H9 (cell line): ENCODE results near the gene BRWD1. TPM values are rescaled to one million over a fixed set of nuclear protein-coding genes. Genes with fewer than 3 reads are reported as not detected.
A peak's percentile ranks its signal among the peaks of the same experiment; 100 is the strongest.

Experiments
- DNase-seq: peaks from one replicate; pipeline ENCODE4 v3.0.0-alpha.2; 2017
- H2AFZ ChIP-seq: one replicate; pipeline ENCODE4 v1.6.1; 2013; ENCODE audit warnings: mild to moderate bottlenecking, low read length, control low read depth, moderate library complexity
- H2AK5ac ChIP-seq: 2 replicates; pipeline ENCODE4 v1.6.1; 2013; ENCODE audit warnings: low read length, control low read depth, mixed read lengths; ENCODE audit not compliant: insufficient read length
- H2BK120ac ChIP-seq: one replicate; pipeline ENCODE4 v1.6.1; 2013; ENCODE audit warnings: low read depth, mild to moderate bottlenecking, low read length, control low read depth, inconsistent platforms; ENCODE audit not compliant: poor library complexity, severe bottlenecking
- H2BK12ac ChIP-seq: 2 replicates; pipeline ENCODE4 v1.6.1; 2013; ENCODE audit warnings: low read length, control low read depth, mixed read lengths, low read depth; ENCODE audit not compliant: insufficient read length
- H2BK15ac ChIP-seq: 2 replicates; pipeline ENCODE4 v1.6.1; 2013; ENCODE audit warnings: low read depth, low read length, control low read depth
- H2BK20ac ChIP-seq: one replicate; pipeline ENCODE4 v1.6.1; 2013; ENCODE audit warnings: low read depth, mild to moderate bottlenecking, low read length, control low read depth, inconsistent platforms; ENCODE audit not compliant: poor library complexity, severe bottlenecking
- H2BK5ac ChIP-seq: 2 replicates; pipeline ENCODE4 v1.6.1; 2013; ENCODE audit warnings: low read length, control low read depth, mixed read lengths; ENCODE audit not compliant: insufficient read length
- H3K14ac ChIP-seq: 2 replicates; pipeline ENCODE4 v1.6.1; 2013; ENCODE audit warnings: low read length, control low read depth; ENCODE audit not compliant: insufficient read depth
- H3K18ac ChIP-seq: 2 replicates; pipeline ENCODE4 v1.6.1; 2013; ENCODE audit warnings: low read depth, mild to moderate bottlenecking, mixed read lengths, low read length, control low read depth; ENCODE audit not compliant: insufficient read length
- H3K23ac ChIP-seq: 2 replicates; pipeline ENCODE4 v1.6.1; 2013; ENCODE audit warnings: low read length, control low read depth, mixed read lengths, low read depth; ENCODE audit not compliant: insufficient read length
- H3K23me2 ChIP-seq: 2 replicates; pipeline ENCODE4 v1.6.1; 2013; ENCODE audit warnings: low read depth, mild to moderate bottlenecking, mixed read lengths, low read length, control low read depth; ENCODE audit not compliant: insufficient read length, poor library complexity, severe bottlenecking
- H3K27ac ChIP-seq: 2 replicates; pipeline ENCODE4 v1.5.1; 2013; ENCODE audit warnings: low read length, control low read depth, mixed read lengths, low read depth; ENCODE audit not compliant: insufficient read length
- H3K27me3 ChIP-seq: 2 replicates; pipeline ENCODE4 v1.6.1; 2013; ENCODE audit warnings: low read length, control low read depth, inconsistent platforms; ENCODE audit not compliant: insufficient read depth
- H3K4ac ChIP-seq: 2 replicates; pipeline ENCODE4 v1.6.1; 2013; ENCODE audit warnings: low read depth, mild to moderate bottlenecking, control low read depth, inconsistent platforms, low read length, moderate library complexity
- H3K4me1 ChIP-seq: 2 replicates; pipeline ENCODE4 v1.6.1; 2013; ENCODE audit warnings: low read length, control low read depth, inconsistent platforms; ENCODE audit not compliant: insufficient read depth
- H3K4me2 ChIP-seq: 2 replicates; pipeline ENCODE4 v1.6.1; 2013; ENCODE audit warnings: low read length, control low read depth, mixed read lengths; ENCODE audit not compliant: insufficient read length, insufficient read depth
- H3K56ac ChIP-seq: 2 replicates; pipeline ENCODE4 v1.6.1; 2013; ENCODE audit warnings: low read depth, mild to moderate bottlenecking, mixed read lengths, low read length, control low read depth; ENCODE audit not compliant: insufficient read length
- H3K79me1 ChIP-seq: 2 replicates; pipeline ENCODE4 v1.6.1; 2013; ENCODE audit warnings: low read depth, mild to moderate bottlenecking, moderate library complexity, low read length, control low read depth, inconsistent platforms; ENCODE audit not compliant: insufficient read depth, poor library complexity, severe bottlenecking
- H3K79me2 ChIP-seq: 2 replicates; pipeline ENCODE4 v1.6.1; 2013; ENCODE audit warnings: low read length, control low read depth, inconsistent platforms; ENCODE audit not compliant: insufficient read depth
- H3K9ac ChIP-seq: 2 replicates; pipeline ENCODE4 v1.6.1; 2013; ENCODE audit warnings: low read length, control low read depth, mixed read lengths; ENCODE audit not compliant: insufficient read length; ENCODE audit errors: extremely low read depth
- H3K9me3 ChIP-seq: one replicate; pipeline ENCODE4 v1.6.1; 2013; ENCODE audit warnings: low read depth, low read length, inconsistent platforms; ENCODE audit not compliant: control insufficient read depth
- H3T11ph ChIP-seq: one replicate; pipeline ENCODE4 v1.6.1; 2013; ENCODE audit warnings: mild to moderate bottlenecking, low read length, control low read depth, inconsistent platforms
- H4K20me1 ChIP-seq: one replicate; pipeline ENCODE4 v1.6.1; 2013; ENCODE audit not compliant: control insufficient read depth, insufficient read length, insufficient read depth
- H4K5ac ChIP-seq: 2 replicates; pipeline ENCODE4 v1.6.1; 2013; ENCODE audit warnings: low read depth, mild to moderate bottlenecking, mixed read lengths, low read length, control low read depth; ENCODE audit not compliant: insufficient read length
- H4K8ac ChIP-seq: replicated peaks from 2 replicates; pipeline ENCODE4 v1.6.1; 2013; ENCODE audit warnings: low read length, control low read depth, mixed read lengths, low read depth; ENCODE audit not compliant: insufficient read length
- H4K91ac ChIP-seq: 2 replicates; pipeline ENCODE4 v1.6.1; 2013; ENCODE audit warnings: low read depth, mild to moderate bottlenecking, moderate library complexity, mixed read lengths, low read length, control low read depth; ENCODE audit not compliant: insufficient read length
- H3K27ac Mint-ChIP-seq, 3 experiments: 2 replicates in 2 of 3; 3 replicates in 1 of 3; pipeline ENCODE4 v1.8.0; 2020 to 2021; ENCODE audit warnings: mixed read lengths in 3 of 3, mild to moderate bottlenecking in 1 of 3, moderate library complexity in 1 of 3
- H3K27me3 Mint-ChIP-seq: 2 replicates; pipeline ENCODE4 v1.8.0; 2021; ENCODE audit warnings: low read depth, mild to moderate bottlenecking, moderate library complexity, mixed read lengths
- H3K36me3 Mint-ChIP-seq, 3 experiments: 2 replicates in 2 of 3; 3 replicates in 1 of 3; pipeline ENCODE4 v1.8.0; 2020 to 2021; ENCODE audit warnings: low read depth in 3 of 3, mixed read lengths in 3 of 3; ENCODE audit not compliant: insufficient read depth in 1 of 3
- H3K4me1 Mint-ChIP-seq, 2 experiments: 2 replicates each; pipeline ENCODE4 v1.8.0; 2020; ENCODE audit warnings: mixed read lengths in 2 of 2
- H3K4me3 Mint-ChIP-seq, 2 experiments: 2 replicates in 1 of 2; 3 replicates in 1 of 2; pipeline ENCODE4 v1.8.0; 2020 to 2021; ENCODE audit warnings: mild to moderate bottlenecking in 2 of 2, mixed read lengths in 2 of 2, moderate library complexity in 1 of 2
- H3K9me3 Mint-ChIP-seq, 2 experiments: 2 replicates in 1 of 2; 3 replicates in 1 of 2; pipeline ENCODE4 v1.8.0; 2020; ENCODE audit warnings: mild to moderate bottlenecking in 2 of 2, mixed read lengths in 2 of 2, moderate library complexity in 1 of 2
- CTCF ChIP-seq: fragments of 200-600 bp; sonication (generic); conservative IDR thresholded peaks from 3 replicates; pipeline ENCODE4 v1.8.0; 2021; ENCODE audit warnings: antibody characterized with exemption, mild to moderate bottlenecking
- WGBS: extraction: QIAGEN DNeasy Blood & Tissue Kit; methylation state at CpG from one replicate; pipeline ENCODE4 v1.1.7; 2013; ENCODE audit warnings: missing lambda C conversion rate, low lambda C conversion rate, mixed read lengths; ENCODE audit not compliant: insufficient read length; ENCODE audit errors: extremely low coverage; 5-methylcytosine and 5-hydroxymethylcytosine counted together
- total RNA-seq: library from RNA; stranded (reverse); gene quantifications from 2 replicates; pipeline ENCODE4 v1.2.1, GENCODE V29; 2021

BRWD1 gene
- total RNA-seq, 1 experiment from 2014 or later, result 48.4 TPM

GRCh38 chr21:39346671-39347331 is 33.4 kb upstream of the BRWD1 start:
- Histone ChIP-seq H2BK120ac (no peak overlapping the region), H2BK20ac (no peak overlapping the region), H4K20me1 (no peaks in the 10 kb centered on the region), H2BK12ac (no peak overlapping the region), H3K4me2 (peak overlapping the region; percentile 89), H3K79me2 (peaks cover 14% of the 10 kb centered on the region), H2AFZ (no peak overlapping the region), H3K9ac (peak overlapping the region; percentile 26), H4K5ac (no peak overlapping the region), H3K56ac (no peak overlapping the region), H3K27me3 (no peaks in the 10 kb centered on the region), H3K23me2 (peaks cover 4% of the 10 kb centered on the region), H2BK5ac (no peak overlapping the region), H2BK15ac (no peak overlapping the region), H3K79me1 (no peaks in the 10 kb centered on the region), H4K91ac (no peak overlapping the region), H3K27ac (no peak overlapping the region), H3K18ac (no peak overlapping the region), H3K4ac (no peak overlapping the region), H2AK5ac (no peak overlapping the region), H3K4me1 (peaks cover 8% of the 10 kb centered on the region; the same call in 1 of the 2 replicates), H4K8ac (no peak overlapping the region), H3K14ac (no peak overlapping the region), H3T11ph (no peak overlapping the region), H3K23ac (no peak overlapping the region), H3K9me3 (no peaks in the 10 kb centered on the region)
- Mint-ChIP-seq H3K27ac (peak overlapping the region in 1 of 3 experiments; percentile 86; a peak in 3 of 7 replicates), H3K4me3 (peak overlapping the region; percentile 83 to 90), H3K27me3 (no peaks in the 10 kb centered on the region), H3K36me3 (peaks cover 43 to 60% (median 58%) of the 10 kb centered on the region in 3 experiments), H3K4me1 (peaks cover 40 to 47% of the 10 kb centered on the region in 2 experiments), H3K9me3 (no peaks in the 10 kb centered on the region; a peak in 1 of 5 replicates)
- TF ChIP-seq CTCF, result no peak
- no peak for DNase-seq
- no CpG with 5 or more reads among the region's 7 CpGs for WGBS
